IMR-90 (cell line): ENCODE results near the gene ARAP1. TPM values are rescaled to one million over a fixed set of nuclear protein-coding genes. Genes with fewer than 3 reads are reported as not detected.

Experiments
- ATAC-seq: fragments of 200-7000 bp; cut with Tn5 transposase; 2 replicates; pipeline ENCODE4 v1.9.1; 2020; ENCODE audit warnings: low read depth, mild to moderate bottlenecking, moderate library complexity
- BruUV-seq: library from RNA; stranded (reverse); fragments of 400-500 nt; replicated peaks from 2 replicates; lab custom pipeline; 2021; lab: Mats Ljungman, UMichigan
- CTCF ChIA-PET: fragments of 300-600 bp; formaldehyde crosslinking; extraction: SDS; loops from one replicate; lab custom pipeline; 2021; ENCODE audit warnings: antibody characterized with exemption; lab: Yijun Ruan, JAX
- POLR2A ChIA-PET: fragments of 300-600 bp; sonication (Branson Sonifier 250); formaldehyde crosslinking; loops from one replicate; lab custom pipeline; 2022; ENCODE audit warnings: antibody characterized with exemption; ENCODE audit not compliant: unreplicated experiment; lab: Charles Lee
- DNase-seq: peaks from one replicate; pipeline ENCODE4 v3.0.0; 2013
- H2AFZ ChIP-seq: replicated peaks from 2 replicates; pipeline ENCODE3; 2013; ENCODE audit warnings: low read length, mild to moderate bottlenecking; ENCODE audit not compliant: poor library complexity
- H2AK5ac ChIP-seq: 2 replicates; pipeline ENCODE4 v1.6.1; 2013; ENCODE audit warnings: low read depth, low read length, inconsistent platforms
- H2AK9ac ChIP-seq: replicated peaks from 2 replicates; pipeline ENCODE3; 2013; ENCODE audit warnings: mild to moderate bottlenecking, low read depth, low read length, moderate library complexity; ENCODE audit not compliant: poor library complexity
- H2BK120ac ChIP-seq: 2 replicates; pipeline ENCODE4 v1.6.1; 2013; ENCODE audit warnings: low read depth, low read length, inconsistent platforms
- H2BK15ac ChIP-seq: 3 replicates; pipeline ENCODE4 v1.6.1; 2013; ENCODE audit warnings: low read depth, low read length, inconsistent platforms
- H2BK20ac ChIP-seq: 2 replicates; pipeline ENCODE4 v1.6.1; 2013; ENCODE audit warnings: low read depth, mild to moderate bottlenecking, inconsistent platforms, low read length, moderate library complexity
- H2BK5ac ChIP-seq: 2 replicates; pipeline ENCODE4 v1.6.1; 2013; ENCODE audit warnings: mild to moderate bottlenecking, low read depth, low read length, inconsistent platforms; ENCODE audit not compliant: poor library complexity, severe bottlenecking
- H3K14ac ChIP-seq: replicated peaks from 2 replicates; pipeline ENCODE4 v1.6.1; 2013; ENCODE audit warnings: low read depth, low read length, inconsistent platforms
- H3K18ac ChIP-seq: 2 replicates; pipeline ENCODE4 v1.6.1; 2013; ENCODE audit warnings: low read depth, low read length, control low read depth
- H3K23ac ChIP-seq: 2 replicates; pipeline ENCODE4 v1.6.1; 2013; ENCODE audit warnings: low read depth, low read length, inconsistent platforms
- H3K27ac ChIP-seq: 2 replicates; pipeline ENCODE4 v1.5.1; 2013; ENCODE audit warnings: mild to moderate bottlenecking, control low read depth, low read length; ENCODE audit not compliant: insufficient read depth
- H3K27me3 ChIP-seq: 2 replicates; pipeline ENCODE4 v1.6.1; 2013; ENCODE audit warnings: low read length; ENCODE audit not compliant: control insufficient read depth, insufficient read depth
- H3K36me3 ChIP-seq: 2 replicates; pipeline ENCODE4 v1.6.1; 2013; ENCODE audit warnings: low read length, mixed read lengths; ENCODE audit not compliant: control insufficient read depth, insufficient read depth
- H3K4ac ChIP-seq: 2 replicates; pipeline ENCODE4 v1.6.1; 2013; ENCODE audit warnings: low read depth, low read length, inconsistent platforms
- H3K4me1 ChIP-seq: 2 replicates; pipeline ENCODE4 v1.6.1; 2013; ENCODE audit warnings: low read length, mixed read lengths; ENCODE audit not compliant: control insufficient read depth, insufficient read depth
- H3K4me2 ChIP-seq: 2 replicates; pipeline ENCODE4 v1.6.1; 2013; ENCODE audit warnings: low read depth, mild to moderate bottlenecking, control low read depth, low read length, moderate library complexity
- H3K4me3 ChIP-seq: 2 replicates; pipeline ENCODE4 v1.5.1; 2013; ENCODE audit warnings: low read depth, mild to moderate bottlenecking, control low read depth, low read length, moderate library complexity; ENCODE audit not compliant: insufficient read depth
- H3K56ac ChIP-seq: 2 replicates; pipeline ENCODE4 v1.6.1; 2013; ENCODE audit warnings: low read length, inconsistent platforms; ENCODE audit not compliant: insufficient read depth; ENCODE audit errors: extremely low read depth
- H3K79me1 ChIP-seq, 2 experiments: 2 replicates each; pipeline ENCODE4 v1.6.1; 2013; ENCODE audit warnings: low read length in 2 of 2, inconsistent platforms in 1 of 2, low read depth in 1 of 2
- H3K9ac ChIP-seq: 2 replicates; pipeline ENCODE4 v1.6.1; 2013; ENCODE audit warnings: low read depth, low read length, control low read depth
- H3K9me1 ChIP-seq: 2 replicates; pipeline ENCODE4 v1.6.1; 2013; ENCODE audit warnings: low read length, inconsistent platforms; ENCODE audit not compliant: insufficient read depth
- H3K9me3 ChIP-seq: 2 replicates; pipeline ENCODE4 v1.6.1; 2013; ENCODE audit warnings: low read length; ENCODE audit not compliant: control insufficient read depth, insufficient read depth
- H4K20me1 ChIP-seq: 2 replicates; pipeline ENCODE4 v1.6.1; 2013; ENCODE audit warnings: low read length, inconsistent platforms; ENCODE audit not compliant: insufficient read depth
- H4K5ac ChIP-seq: 2 replicates; pipeline ENCODE4 v1.6.1; 2013; ENCODE audit warnings: mild to moderate bottlenecking, low read depth, low read length, control low read depth
- H4K8ac ChIP-seq, 2 experiments: 2 replicates each; pipeline ENCODE4 v1.6.1; 2013; ENCODE audit warnings: low read depth in 2 of 2, low read length in 2 of 2, control low read depth in 1 of 2, inconsistent platforms in 1 of 2
- H4K91ac ChIP-seq: 2 replicates; pipeline ENCODE4 v1.6.1; 2013; ENCODE audit warnings: low read depth, low read length, inconsistent platforms; ENCODE audit not compliant: insufficient read depth
- CHD1 ChIP-seq: IDR thresholded peaks from 2 replicates; pipeline ENCODE4 v1.6.1; 2012; ENCODE audit warnings: low read depth, low read length, improper control_type of control experiment
- MAFK ChIP-seq: IDR thresholded peaks from 2 replicates; pipeline ENCODE4 v1.6.1; 2012; ENCODE audit warnings: low read depth, low read length, improper control_type of control experiment
- NFE2L2 ChIP-seq: fragments of 150-350 bp; IDR thresholded peaks from 2 replicates; pipeline ENCODE4 v1.6.1; 2016; ENCODE audit warnings: low read depth, mild to moderate bottlenecking, low read length
- POLR2A ChIP-seq: IDR thresholded peaks from 2 replicates; pipeline ENCODE4 v1.6.1; 2012; ENCODE audit warnings: mild to moderate bottlenecking, low read depth, low read length
- RAD21 ChIP-seq: IDR thresholded peaks from 2 replicates; pipeline ENCODE4 v1.6.1; 2012; ENCODE audit warnings: low read length, improper control_type of control experiment
- RCOR1 ChIP-seq: IDR thresholded peaks from 2 replicates; pipeline ENCODE4 v1.6.1; 2012; ENCODE audit warnings: mild to moderate bottlenecking, low read length, improper control_type of control experiment; ENCODE audit not compliant: insufficient replicate concordance
- SMC3 ChIP-seq: fragments of 150-350 bp; IDR thresholded peaks from 2 replicates; pipeline ENCODE4 v1.6.1; 2016; ENCODE audit warnings: low read depth, mild to moderate bottlenecking, antibody characterized with exemption, low read length, moderate library complexity
- WGBS, 2 experiments: methylation state at CpG; one replicate each; pipeline versions ENCODE4 v1.1.5 to v1.1.7; 2013; ENCODE audit warnings: missing lambda C conversion rate in 2 of 2; ENCODE audit not compliant: insufficient read length in 1 of 2; ENCODE audit errors: extremely low coverage in 2 of 2; 5-methylcytosine and 5-hydroxymethylcytosine counted together
- dilution Hi-C: fragments of 300-500 bp; cut with HindIII; formaldehyde crosslinking; loops from one replicate; pipeline ENCODE4 v1.14.3; 2018; ENCODE audit warnings: low sequenced_read_pairs; ENCODE audit not compliant: unreplicated experiment
- in situ Hi-C: fragments of 300-500 bp; cut with MboI; formaldehyde crosslinking; loops from 3 replicates; pipeline ENCODE4 v1.14.3; 2019; ENCODE audit warnings: low sequenced_read_pairs, inconsistent platforms, mixed read lengths
- intact Hi-C: fragments of 100-400 bp; cut with micrococcal nuclease; formaldehyde crosslinking; loops from 2 replicates; pipeline ENCODE4 v1.10.0; 2022
- polyA plus RNA-seq, 3 experiments: library from polyadenylated mRNA; depleted of rRNA; stranded (reverse); fragments of >200 nt; gene quantifications; 2 replicates each; pipeline ENCODE4 v1.2.3, GENCODE V29; 2012; ENCODE audit warnings: low replicate concordance in 1 of 3
- total RNA-seq: library from RNA; depleted of rRNA; stranded (reverse); fragments of >200 nt; gene quantifications from 2 replicates; pipeline ENCODE4 v1.2.3, GENCODE V29; 2012
- TF ChIP-seq, protein P1 (sequence below): fragments of 150-350 bp; IDR thresholded peaks from 2 replicates; pipeline ENCODE4 v1.6.1; 2016; ENCODE audit warnings: low read depth, mild to moderate bottlenecking, low read length, moderate library complexity, borderline replicate concordance

The ARAP1 gene
- total and polyA plus RNA-seq, 2 of the 4 experiments (the other 2 are of a cell fraction) = 37.6 to 63.1 TPM

DNA sequence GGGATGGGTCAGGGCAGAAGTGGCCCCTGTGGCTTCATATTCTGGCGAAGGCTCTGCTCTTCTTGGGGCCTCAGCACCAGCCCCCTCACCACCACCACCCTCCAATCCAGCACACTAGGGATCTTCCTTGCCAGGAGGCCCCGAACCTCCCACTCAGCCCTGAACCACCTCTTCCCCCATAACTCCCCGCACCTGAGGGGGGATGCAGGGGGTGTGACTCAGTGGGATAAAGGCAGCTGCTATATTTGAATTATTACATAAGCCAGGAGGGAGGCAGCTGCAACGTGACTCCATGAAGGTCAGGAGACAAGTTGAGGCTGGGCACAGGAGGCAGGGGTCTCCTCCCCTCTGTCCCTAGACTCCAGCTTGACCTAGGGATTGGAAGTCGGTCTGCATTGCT, 72.3 kb downstream of the ARAP1 start:
- no peak for ATAC-seq
- Histone ChIP-seq H3K9ac (no peak overlapping the region), H2AFZ (no peak overlapping the region), H4K8ac (no peak overlapping the region), H3K18ac (no peak overlapping the region), H3K14ac (no peak overlapping the region), H2BK5ac (no peak overlapping the region), H2BK15ac (no peak overlapping the region), H3K79me1 (no peaks in the 10 kb centered on the region; a peak in 1 of 4 replicates), H4K91ac (no peak overlapping the region), H3K56ac (no peak overlapping the region), H3K36me3 (no peaks in the 10 kb centered on the region), H2AK9ac (no peak overlapping the region), H3K23ac (no peak overlapping the region), H3K9me3 (no peaks in the 10 kb centered on the region), H2BK20ac (no peak overlapping the region), H3K4me3 (no peak overlapping the region), H3K4me1 (peaks cover 2% of the 10 kb centered on the region; the same call in 1 of the 2 replicates), H3K9me1 (no peaks in the 10 kb centered on the region), H4K5ac (no peak overlapping the region), H3K4ac (no peak overlapping the region), H2BK120ac (no peak overlapping the region), H3K27ac (no peak overlapping the region), H3K4me2 (no peak overlapping the region), H2AK5ac (no peak overlapping the region), H3K27me3 (peaks cover 41% of the 10 kb centered on the region), H4K20me1 (peaks cover 40% of the 10 kb centered on the region)
- intact Hi-C loops = no loop called here
- dilution Hi-C loops = no loop called here
- BruUV-seq = no TSS peak
- ChIA-PET CTCF (no interaction called here), POLR2A (no interaction called here)
- no peak for DNase-seq
- WGBS, 2 experiments = no CpG with 5 or more reads among the region's 5 CpGs
- TF ChIP-seq POLR2A (no peak), CHD1 (no peak), RCOR1 (no peak), SMC3 (no peak), NFE2L2 (no peak), RAD21 (no peak), MAFK (no peak)
- TF ChIP-seq, protein P1, sequence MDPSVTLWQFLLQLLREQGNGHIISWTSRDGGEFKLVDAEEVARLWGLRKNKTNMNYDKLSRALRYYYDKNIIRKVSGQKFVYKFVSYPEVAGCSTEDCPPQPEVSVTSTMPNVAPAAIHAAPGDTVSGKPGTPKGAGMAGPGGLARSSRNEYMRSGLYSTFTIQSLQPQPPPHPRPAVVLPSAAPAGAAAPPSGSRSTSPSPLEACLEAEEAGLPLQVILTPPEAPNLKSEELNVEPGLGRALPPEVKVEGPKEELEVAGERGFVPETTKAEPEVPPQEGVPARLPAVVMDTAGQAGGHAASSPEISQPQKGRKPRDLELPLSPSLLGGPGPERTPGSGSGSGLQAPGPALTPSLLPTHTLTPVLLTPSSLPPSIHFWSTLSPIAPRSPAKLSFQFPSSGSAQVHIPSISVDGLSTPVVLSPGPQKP = no peak
- in situ Hi-C loops = loop anchor here (5.0 kb wide), 1 partner anchor 93 kb away; no protein-coding TSS in a partner anchor
